Activated B cell treated with CpG ODN at 0.5 μM for 24 hours (primary cell): Measurements from ENCODE around the gene DYDC2. TPM values are rescaled to one million over a fixed set of nuclear protein-coding genes. Genes with fewer than 3 reads are reported as not detected.
A peak's percentile ranks its signal among the peaks of the same experiment; 100 is the strongest.

Experiments used
- ATAC-seq: fragments of 200-7000 bp; cut with Tn5 transposase; one replicate; pipeline ENCODE4 v1.10.0; 2021; ENCODE audit warnings: low read depth, mild to moderate bottlenecking, moderate library complexity
- CTCF ChIA-PET: fragments of 350-600 bp; sonication (Branson Sonifier 250); formaldehyde crosslinking; loops from one replicate; lab custom pipeline; 2021; ENCODE audit warnings: antibody characterized with exemption; lab: Charles Lee
- POLR2A ChIA-PET: fragments of 350-600 bp; sonication (Branson Sonifier 250); formaldehyde crosslinking; loops from one replicate; lab custom pipeline; 2021; ENCODE audit warnings: antibody characterized with exemption; lab: Charles Lee
- DNase-seq: peaks from one replicate; pipeline ENCODE4 v3.0.0; 2022
- H3K27ac Mint-ChIP-seq: one replicate; pipeline ENCODE4 v1.8.0; 2020; ENCODE audit warnings: mixed read lengths
- H3K27me3 Mint-ChIP-seq: one replicate; pipeline ENCODE4 v1.8.0; 2021; ENCODE audit warnings: mixed read lengths
- H3K36me3 Mint-ChIP-seq: one replicate; pipeline ENCODE4 v1.8.0; 2021; ENCODE audit warnings: low read depth, mixed read lengths
- H3K4me1 Mint-ChIP-seq: one replicate; pipeline ENCODE4 v1.8.0; 2021; ENCODE audit warnings: mixed read lengths
- H3K4me3 Mint-ChIP-seq: one replicate; pipeline ENCODE4 v1.8.0; 2020; ENCODE audit warnings: mild to moderate bottlenecking, mixed read lengths
- H3K9me3 Mint-ChIP-seq: one replicate; pipeline ENCODE4 v1.8.0; 2020; ENCODE audit warnings: mixed read lengths
- intact Hi-C: fragments of 100-400 bp; cut with micrococcal nuclease; formaldehyde crosslinking; loops from one replicate; pipeline ENCODE4 v1.15.1; 2024
- total RNA-seq: library from RNA; stranded (reverse); gene quantifications from 2 replicates; pipeline ENCODE4 v1.2.3, GENCODE V29; 2022
- TF ChIP-seq, protein P1 (sequence below): fragments of 200-600 bp; IDR thresholded peaks from one replicate; pipeline ENCODE4 v1.8.0; 2022; ENCODE audit warnings: antibody characterized with exemption, mild to moderate bottlenecking

DYDC2 gene
- total RNA-seq, 1 donor from 2014 or later = not detected

DNA sequence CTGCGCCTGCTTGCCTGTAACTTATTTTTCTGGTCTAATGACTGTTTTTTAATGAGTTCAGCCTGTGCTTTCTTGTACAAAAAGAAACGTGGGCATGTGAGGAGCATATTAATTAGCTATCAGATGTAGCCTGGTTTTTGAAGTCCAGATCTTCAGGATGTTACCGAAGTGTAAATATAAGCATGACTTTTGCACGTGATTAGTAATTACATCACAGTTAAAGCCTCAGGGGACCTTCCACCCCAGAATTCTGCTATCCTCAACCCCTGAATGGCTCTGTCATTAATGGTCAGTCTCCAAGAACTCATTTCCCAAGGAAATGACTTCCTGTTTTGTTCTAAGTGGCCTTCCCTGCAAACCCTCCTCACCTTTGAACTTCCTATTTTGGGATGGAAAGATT, 49.6 kb downstream of the DYDC2 start:
- ATAC-seq (no peak), DNase-seq (no peak)
- ChIA-PET CTCF (no interaction called here), POLR2A (no interaction called here)
- Mint-ChIP-seq H3K4me3 (no peak overlapping the region), H3K36me3 (no peaks in the 10 kb centered on the region), H3K27me3 (peaks cover 2% of the 10 kb centered on the region), H3K27ac (no peak overlapping the region), H3K4me1 (peaks cover 12% of the 10 kb centered on the region), H3K9me3 (no peaks in the 10 kb centered on the region)
- intact Hi-C loops = loop anchor here (5.0 to 10.0 kb wide), 2 partner anchors 66 to 259 kb away; no protein-coding TSS in a partner anchor
- TF ChIP-seq, protein P1, sequence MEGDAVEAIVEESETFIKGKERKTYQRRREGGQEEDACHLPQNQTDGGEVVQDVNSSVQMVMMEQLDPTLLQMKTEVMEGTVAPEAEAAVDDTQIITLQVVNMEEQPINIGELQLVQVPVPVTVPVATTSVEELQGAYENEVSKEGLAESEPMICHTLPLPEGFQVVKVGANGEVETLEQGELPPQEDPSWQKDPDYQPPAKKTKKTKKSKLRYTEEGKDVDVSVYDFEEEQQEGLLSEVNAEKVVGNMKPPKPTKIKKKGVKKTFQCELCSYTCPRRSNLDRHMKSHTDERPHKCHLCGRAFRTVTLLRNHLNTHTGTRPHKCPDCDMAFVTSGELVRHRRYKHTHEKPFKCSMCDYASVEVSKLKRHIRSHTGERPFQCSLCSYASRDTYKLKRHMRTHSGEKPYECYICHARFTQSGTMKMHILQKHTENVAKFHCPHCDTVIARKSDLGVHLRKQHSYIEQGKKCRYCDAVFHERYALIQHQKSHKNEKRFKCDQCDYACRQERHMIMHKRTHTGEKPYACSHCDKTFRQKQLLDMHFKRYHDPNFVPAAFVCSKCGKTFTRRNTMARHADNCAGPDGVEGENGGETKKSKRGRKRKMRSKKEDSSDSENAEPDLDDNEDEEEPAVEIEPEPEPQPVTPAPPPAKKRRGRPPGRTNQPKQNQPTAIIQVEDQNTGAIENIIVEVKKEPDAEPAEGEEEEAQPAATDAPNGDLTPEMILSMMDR = no peak

DNA sequence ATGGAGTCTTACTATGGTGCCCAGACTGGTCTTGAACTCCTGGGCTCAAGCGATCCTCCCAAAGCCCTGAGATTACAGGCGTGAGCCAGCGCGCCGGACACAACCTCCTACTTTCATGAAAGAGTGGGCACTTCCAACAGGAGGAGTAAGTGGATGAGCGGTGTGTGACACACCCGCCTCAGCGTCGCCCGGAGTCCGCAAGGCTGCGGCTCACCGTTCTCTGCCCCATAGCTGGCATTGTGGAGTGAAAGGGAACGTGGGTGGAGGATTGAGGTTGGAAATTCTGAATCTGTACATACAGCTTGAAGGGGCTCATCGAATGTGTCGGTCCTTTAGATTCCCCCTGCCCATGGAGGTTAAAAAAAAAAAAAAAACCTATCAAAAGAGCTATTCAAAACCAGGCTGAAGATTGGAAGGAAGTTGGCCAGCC, 51.2 kb downstream of the DYDC2 start:
- H3K4me1 Mint-ChIP-seq = peaks cover 12% of the 10 kb centered on the region
- no peaks in the 10 kb centered on the region for H3K36me3 Mint-ChIP-seq
- DNase-seq (no peak), ATAC-seq (peak; percentile 36)
- peak overlapping the region; percentile 82 for H3K27ac Mint-ChIP-seq
- H3K4me3 Mint-ChIP-seq = peak overlapping the region; percentile 91
- ChIA-PET CTCF (interaction anchor here (0.8 to 1.7 kb wide), 4 partner anchors 13 to 97 kb away, joined by 3 to 11 read pairs (median 5); no protein-coding TSS in a partner anchor), POLR2A (interaction anchor here (0.6 to 1.4 kb wide), 11 partner anchors 14 to 205 kb away, joined by 3 to 17 read pairs (median 4); no protein-coding TSS in a partner anchor)
- H3K9me3 Mint-ChIP-seq = no peaks in the 10 kb centered on the region
- intact Hi-C loops = loop anchor here (1.0 to 10.0 kb wide), 5 partner anchors 13 to 257 kb away; no protein-coding TSS in a partner anchor
- TF ChIP-seq, protein P1 = no peak
- H3K27me3 Mint-ChIP-seq = peaks cover 2% of the 10 kb centered on the region

GRCh38 chr10:80408242-80409101, 51.9 kb downstream of the DYDC2 start, which contains the start of gene PRXL2A:
TSS of gene PRXL2A (plus strand) at chr10:80408551. CDS start at chr10:80420468, 11,917 bp downstream.
- TF ChIP-seq, protein P1 = no peak
- peaks cover 12% of the 10 kb centered on the region for H3K4me1 Mint-ChIP-seq
- H3K27ac Mint-ChIP-seq = peak within 1 kb of the TSS; percentile 82
- ChIA-PET CTCF (interaction anchor here (0.8 to 1.7 kb wide), 4 partner anchors 12 to 97 kb away, joined by 3 to 11 read pairs (median 5); no protein-coding TSS in a partner anchor), POLR2A (interaction anchor here (0.6 to 1.4 kb wide), 11 partner anchors 13 to 205 kb away, joined by 3 to 17 read pairs (median 4); no protein-coding TSS in a partner anchor)
- ATAC-seq (peak; percentile 97), DNase-seq (peak; percentile 87)
- H3K36me3 Mint-ChIP-seq = no peaks in the 10 kb centered on the region
- H3K4me3 Mint-ChIP-seq = peak within 1 kb of the TSS; percentile 91
- intact Hi-C loops = loop anchor here (1.0 to 10.0 kb wide), 5 partner anchors 13 to 256 kb away; no protein-coding TSS in a partner anchor
- H3K27me3 Mint-ChIP-seq = peaks cover 2% of the 10 kb centered on the region
- H3K9me3 Mint-ChIP-seq = no peaks in the 10 kb centered on the region

DNA sequence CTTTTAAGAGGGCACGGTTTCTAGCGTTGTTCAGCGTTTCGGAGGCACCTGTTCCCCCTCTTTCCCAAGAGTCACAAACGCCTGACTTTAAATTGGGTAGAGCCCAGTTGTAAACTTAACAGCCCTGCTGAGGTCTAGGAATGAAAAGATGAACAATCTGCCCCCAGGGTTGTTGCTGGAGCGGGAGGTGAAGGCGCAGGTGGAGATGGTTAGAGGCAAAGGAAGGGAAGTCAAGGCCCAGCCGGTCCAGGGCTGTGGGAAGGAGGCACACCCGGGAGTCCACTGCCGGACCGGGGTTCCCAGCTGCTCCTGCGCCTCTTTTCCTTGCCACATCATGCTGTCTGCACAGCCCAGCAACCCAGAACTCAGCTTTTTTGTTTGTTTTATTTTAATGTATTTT, 52.5 kb downstream of the DYDC2 start:
- Mint-ChIP-seq H3K9me3 (no peaks in the 10 kb centered on the region), H3K4me3 (peak overlapping the region; percentile 91), H3K27me3 (peaks cover 2% of the 10 kb centered on the region), H3K27ac (no peak overlapping the region), H3K4me1 (peaks cover 12% of the 10 kb centered on the region), H3K36me3 (no peaks in the 10 kb centered on the region)
- ATAC-seq (no peak), DNase-seq (no peak)
- ChIA-PET POLR2A (no interaction called here), CTCF (interaction anchor here (2.3 kb wide), 1 partner anchor 96 kb away, joined by 7 read pairs; no protein-coding TSS in a partner anchor)
- intact Hi-C loops = loop anchor here (5.0 to 10.0 kb wide), 2 partner anchors 63 to 256 kb away; no protein-coding TSS in a partner anchor
- TF ChIP-seq, protein P1 = no peak

DNA sequence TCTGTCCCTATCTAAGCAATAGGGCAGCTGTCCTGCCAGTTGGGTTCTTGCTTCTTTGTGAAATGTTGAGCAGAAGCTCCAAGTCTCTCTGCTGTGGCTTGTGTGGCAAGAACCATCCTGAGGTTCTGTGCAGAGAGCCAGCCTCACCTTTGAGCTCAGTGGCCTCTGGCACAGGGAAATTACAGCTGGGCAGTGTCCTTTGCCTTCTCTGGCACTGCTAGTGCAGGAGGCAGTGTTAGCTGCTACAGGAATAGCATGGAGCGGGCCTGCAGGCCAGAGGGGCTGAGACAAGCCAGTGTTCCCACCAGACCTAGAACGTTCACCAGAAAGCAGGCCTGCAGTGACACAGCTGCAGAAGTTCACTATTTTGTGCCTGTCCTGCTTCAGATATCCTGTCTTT, 53.5 kb downstream of the DYDC2 start:
- Mint-ChIP-seq H3K27ac (no peak overlapping the region), H3K9me3 (no peaks in the 10 kb centered on the region), H3K27me3 (peaks cover 2% of the 10 kb centered on the region), H3K4me3 (peak overlapping the region; percentile 50), H3K36me3 (no peaks in the 10 kb centered on the region), H3K4me1 (peaks cover 12% of the 10 kb centered on the region)
- TF ChIP-seq, protein P1 = no peak
- intact Hi-C loops = no loop called here
- ChIA-PET POLR2A (no interaction called here), CTCF (interaction anchor here (2.3 kb wide), 1 partner anchor 95 kb away, joined by 7 read pairs; no protein-coding TSS in a partner anchor)
- DNase-seq (no peak), ATAC-seq (no peak)
